Left cardiac atrium (tissue), 4 donors: ENCODE data around the gene KLF11. TPM values are rescaled to one million over a fixed set of nuclear protein-coding genes. Genes with fewer than 3 reads are reported as not detected.
A peak's percentile ranks its signal among the peaks of the same experiment; 100 is the strongest.

Experiments used
- ATAC-seq, 2 donors: fragments of 200-7000 bp; cut with Tn5 transposase; one replicate each; pipeline ENCODE4 v1.9.1; 2020; ENCODE audit warnings: mild to moderate bottlenecking in 2 of 2, moderate library complexity in 2 of 2
- DNase-seq: peaks from one replicate; pipeline ENCODE4 v3.0.0-alpha.2; 2020
- intact Hi-C, 2 donors: fragments of 100-400 bp; cut with DNase I; formaldehyde crosslinking; loops; one replicate each; pipeline versions ENCODE4 v1.14.1 to v1.15.1; 2022 to 2023
- total RNA-seq, 2 donors: library from RNA; stranded (reverse); fragmentation: NEBNext Ultra II Directional; extraction: Animal tissue kit (Norgen Biotek cat#: 25700); gene quantifications; one replicate each; pipeline ENCODE4 v1.2.1, GENCODE V29; 2021
- donor health status: DM: no; HTN: yes; CAD: no.
- donor health status: DM: no; HTN: yes; CAD: no; lungs with severe emphysema.
- donor health status: DM: yes; HTN: yes; CAD: no.
- donor health status: Dilated cardiomyopathy.

The KLF11 gene
- total RNA-seq, 2 donors from 2014 or later = 21.7 to 32.0 TPM

DNA sequence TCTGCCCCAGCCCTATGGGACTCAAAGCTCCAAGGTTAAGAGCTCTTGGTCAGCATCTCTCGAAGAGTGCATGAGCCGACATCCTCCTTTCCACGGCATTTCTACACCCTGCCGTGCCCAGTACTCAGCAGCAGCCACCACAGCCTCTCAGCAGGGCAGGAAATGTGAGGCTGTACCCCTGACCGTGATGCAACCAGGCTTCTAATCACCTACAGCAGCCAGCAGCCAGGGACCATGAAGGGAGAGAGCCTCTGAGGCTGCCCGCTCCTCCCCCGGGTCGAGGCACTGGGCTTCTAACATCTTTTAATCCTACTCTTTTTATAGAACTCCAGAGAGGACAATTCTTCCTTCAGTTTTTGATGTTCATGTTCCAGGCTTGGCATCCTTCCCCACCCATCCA, 30.4 kb downstream of the KLF11 start:
- intact Hi-C loops = loop anchor here in 1 of 2 donors (5.0 kb wide), 1 partner anchor 364 kb away; no protein-coding TSS in a partner anchor
- ATAC-seq (peak in 1 of 2 donors; percentile 7), DNase-seq (no peak)

DNA sequence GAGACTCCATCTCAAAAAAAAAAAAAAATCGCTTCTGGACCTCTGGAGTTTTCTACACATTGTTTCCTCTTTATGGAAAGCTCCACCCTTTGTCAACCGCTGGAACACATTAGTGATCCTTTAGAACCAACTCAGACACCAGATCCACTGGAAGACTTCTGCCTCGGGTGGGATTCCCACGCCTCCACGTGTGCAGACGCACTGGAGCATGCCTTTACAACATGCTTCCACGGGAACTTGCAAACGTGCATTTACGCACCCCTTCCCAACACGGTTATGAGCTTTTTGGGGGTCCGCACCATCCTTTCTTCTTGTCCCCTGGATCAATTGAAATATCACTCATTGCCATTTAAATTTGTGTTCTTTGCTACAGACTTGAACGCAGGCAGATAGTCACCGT, 31.8 kb downstream of the KLF11 start:
- DNase-seq = no peak
- intact Hi-C loops = loop anchor here in 1 of 2 donors (5.0 kb wide), 1 partner anchor 362 kb away; no protein-coding TSS in a partner anchor
- ATAC-seq = no peak

DNA sequence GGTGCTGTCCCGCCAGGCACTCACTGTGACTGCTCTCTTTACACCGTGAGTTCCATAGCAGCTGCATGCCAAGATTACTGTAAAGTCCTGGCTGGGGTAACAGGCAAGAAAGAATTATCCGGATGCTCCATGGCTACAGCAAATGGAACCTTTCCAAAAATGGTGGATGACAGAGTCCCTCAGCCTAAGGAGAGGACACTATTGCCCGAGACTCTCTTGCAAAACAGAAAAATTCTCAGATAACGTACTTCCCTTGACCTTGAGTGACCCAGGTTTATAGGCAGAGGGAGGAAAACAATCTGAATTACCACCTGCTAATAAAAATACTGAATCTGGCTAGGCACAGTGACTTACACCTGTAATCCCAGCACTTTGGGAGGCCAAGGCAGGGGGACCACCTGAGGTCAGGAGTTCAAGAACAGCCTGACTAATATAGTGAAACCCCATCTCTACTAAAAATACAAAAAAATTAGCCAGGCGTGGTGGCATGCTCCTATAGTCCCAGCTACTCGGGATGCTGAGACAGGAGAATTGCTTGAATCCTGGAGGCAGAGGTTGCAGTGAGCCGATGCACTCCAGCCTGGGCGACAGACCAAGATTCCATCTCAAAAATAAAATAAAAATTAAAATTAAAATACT, 32.3 kb downstream of the KLF11 start:
- intact Hi-C loops = loop anchor here in 1 of 2 donors (5.0 kb wide), 1 partner anchor 362 kb away; no protein-coding TSS in a partner anchor
- ATAC-seq (no peak), DNase-seq (no peak)

DNA sequence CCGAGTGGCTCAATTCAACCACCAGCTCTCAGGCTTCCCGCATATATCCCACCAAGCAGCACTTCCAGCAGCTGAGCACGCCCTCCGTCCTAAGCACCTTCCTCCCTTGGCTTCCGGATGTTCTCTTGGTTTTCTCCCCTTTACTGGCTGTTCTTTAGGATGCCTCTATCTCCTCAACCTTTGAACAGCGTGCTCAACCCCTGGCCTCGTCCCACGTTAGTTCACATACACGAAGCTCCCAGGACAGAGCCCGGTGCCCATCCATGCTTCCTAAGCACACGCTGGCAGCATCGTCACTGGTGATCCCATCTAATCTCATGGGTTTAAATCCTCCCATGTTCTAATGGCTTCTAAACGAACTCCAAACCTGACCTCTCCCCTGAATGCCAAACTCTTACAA, 33.2 kb downstream of the KLF11 start:
- intact Hi-C loops = loop anchor here in 1 of 2 donors (5.0 kb wide), 1 partner anchor 361 kb away; no protein-coding TSS in a partner anchor
- ATAC-seq = no peak

DNA sequence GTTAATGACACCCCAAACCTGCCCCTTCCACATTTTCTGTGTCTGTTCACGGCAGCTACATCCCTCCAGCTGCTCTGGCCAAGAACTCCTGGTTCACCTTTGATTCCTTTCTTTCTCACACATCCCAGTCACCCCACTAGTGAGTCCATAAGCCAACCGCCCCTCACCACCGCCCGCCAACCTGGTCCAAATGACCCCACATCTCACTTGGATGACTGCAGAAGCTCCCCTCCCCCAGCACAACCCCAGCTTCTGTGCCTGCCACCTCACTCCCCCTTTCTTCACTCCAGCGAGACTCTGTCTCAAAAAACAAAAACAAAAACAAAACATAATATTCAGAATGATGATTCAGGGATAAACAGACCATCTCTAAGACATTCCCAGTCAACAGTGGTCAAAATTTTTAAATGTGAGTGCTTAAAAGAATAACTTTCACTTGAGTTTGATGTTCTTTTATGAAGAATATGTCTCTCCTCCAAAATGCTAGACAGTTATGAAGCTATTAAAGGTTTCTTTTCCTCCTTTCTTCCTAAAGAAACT, 33.7 kb downstream of the KLF11 start:
- intact Hi-C loops = loop anchor here in 1 of 2 donors (5.0 kb wide), 1 partner anchor 360 kb away; no protein-coding TSS in a partner anchor
- ATAC-seq = no peak
- DNase-seq = no peak

More for the DNA sequence above, 33.2 kb downstream of the KLF11 start:
- no peak for DNase-seq

DNA sequence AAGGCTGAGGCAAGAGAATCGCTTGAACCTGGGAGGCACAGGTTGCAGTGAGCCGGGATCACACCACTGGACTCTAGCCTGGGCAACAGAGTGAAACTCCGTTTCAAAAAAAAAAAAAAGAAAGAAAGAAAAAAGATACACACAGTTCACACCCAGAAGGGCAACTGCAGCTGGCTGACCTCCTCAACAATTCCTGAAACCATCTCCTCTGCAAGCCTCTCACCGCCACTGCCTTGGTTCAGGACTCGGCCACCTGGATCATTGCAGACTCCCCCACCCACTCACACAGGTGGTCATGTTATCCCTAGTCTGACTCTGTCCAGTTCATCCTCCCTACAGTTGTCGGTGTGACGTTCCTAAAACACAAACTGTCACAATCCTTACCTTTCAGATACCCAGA, 34.7 kb downstream of the KLF11 start:
- ATAC-seq (no peak), DNase-seq (no peak)
- intact Hi-C loops = loop anchor here in 1 of 2 donors (5.0 kb wide), 1 partner anchor 359 kb away; no protein-coding TSS in a partner anchor

DNA sequence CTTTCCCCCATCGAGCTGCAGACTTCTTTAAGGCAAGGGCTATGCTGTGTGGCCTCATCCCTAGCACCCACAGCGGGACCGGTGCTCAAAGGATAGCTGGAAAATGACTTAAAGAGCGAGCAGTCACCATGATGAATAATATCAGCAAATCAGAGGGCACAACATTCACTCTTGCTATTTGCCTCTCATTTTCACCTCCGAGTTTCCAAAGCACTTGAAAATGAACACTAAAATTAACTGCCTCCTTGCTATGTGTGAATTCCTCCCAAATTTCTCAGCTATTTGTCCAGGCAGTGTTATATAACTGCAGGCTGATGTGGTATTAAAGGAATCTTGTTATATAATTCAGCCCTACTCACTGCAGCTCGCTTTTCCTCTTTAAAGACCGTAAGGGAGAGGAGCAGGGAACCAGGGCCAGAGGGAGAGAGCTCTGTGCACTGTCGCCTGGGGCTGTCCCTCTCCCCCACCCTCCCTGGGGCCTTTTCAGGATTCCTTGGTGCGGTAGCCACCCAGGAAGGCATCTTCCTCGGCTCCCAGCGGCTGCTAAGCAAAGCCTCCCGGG, 35.4 kb downstream of the KLF11 start:
- intact Hi-C loops = loop anchor here in 1 of 2 donors (5.0 kb wide), 1 partner anchor 359 kb away; no protein-coding TSS in a partner anchor
- DNase-seq (no peak), ATAC-seq (peak; percentile 45 to 50)

DNA sequence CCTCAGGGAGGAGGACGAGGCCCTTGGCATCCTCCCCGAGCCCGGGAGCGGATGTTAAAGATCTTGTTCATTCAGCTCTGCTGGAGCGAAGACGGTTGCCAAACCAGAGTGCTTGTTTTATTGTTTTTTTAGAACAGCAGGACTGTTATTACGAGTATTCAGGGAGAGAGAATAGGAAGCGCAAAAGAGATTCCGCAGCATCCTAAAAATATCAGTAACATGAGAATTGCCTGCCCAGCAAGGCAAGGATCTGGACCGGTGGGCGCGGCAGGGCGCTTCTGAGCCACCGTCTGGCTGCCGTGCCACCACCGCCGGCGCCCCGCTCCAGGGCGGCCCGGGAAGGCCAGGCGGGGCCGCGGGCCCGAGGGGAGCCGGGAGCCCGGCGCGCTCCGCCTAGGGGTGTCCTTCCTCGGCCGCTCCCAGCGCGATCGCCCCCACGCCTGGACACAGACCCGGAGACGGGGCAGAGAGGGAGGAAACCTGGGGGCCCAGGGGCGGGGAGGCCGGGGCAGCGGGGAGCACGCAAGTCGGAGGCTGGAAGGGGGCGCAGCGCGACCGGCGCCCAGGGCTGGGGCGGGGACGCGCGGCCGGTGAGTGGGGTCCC, 36.0 kb downstream of the KLF11 start:
- peak; percentile 59 for DNase-seq
- peak; percentile 66 to 82 for ATAC-seq
- intact Hi-C loops = loop anchor here in 1 of 2 donors (5.0 kb wide), 1 partner anchor 358 kb away; no protein-coding TSS in a partner anchor

DNA sequence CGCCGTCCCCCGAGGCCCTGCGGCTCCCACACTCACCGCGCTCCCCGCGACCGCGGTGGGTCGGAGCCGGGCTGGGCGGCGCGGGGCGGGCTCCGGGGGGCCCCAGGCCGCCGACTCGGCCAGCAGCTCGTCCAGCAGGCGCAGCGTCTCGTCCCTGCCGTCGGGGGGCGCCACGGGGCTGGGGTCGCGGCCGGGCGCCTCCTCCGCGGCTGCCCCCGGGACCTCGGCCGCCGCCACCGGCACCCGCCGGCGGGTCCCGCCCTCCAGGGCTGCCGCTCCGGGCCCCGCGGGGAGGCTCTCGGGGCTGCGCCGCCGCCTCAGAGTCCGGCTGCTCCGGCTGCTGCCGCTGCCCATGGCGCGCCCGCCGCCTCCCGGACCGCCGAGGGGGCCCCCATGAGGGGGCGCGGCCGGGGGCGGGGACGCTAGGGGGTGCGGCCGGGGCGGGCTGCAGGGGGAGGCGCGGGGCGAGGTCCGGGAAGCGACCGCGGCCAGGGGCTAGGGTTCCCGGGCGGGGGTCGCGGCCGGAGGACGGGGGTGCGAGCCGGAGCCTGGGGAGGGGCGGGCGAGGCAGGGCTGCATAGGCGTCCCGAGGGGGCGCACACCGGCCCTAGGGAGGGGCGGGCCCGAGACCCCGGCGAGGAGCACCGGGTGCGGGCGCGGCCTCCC, 36.7 kb downstream of the KLF11 start, which contains the start of gene CYS1:
TSS of gene CYS1 (minus strand) at position 542 of the 666 bp plus-strand sequence. CDS start at position 354, 188 bp downstream.
- intact Hi-C loops = loop anchor here in 1 of 2 donors (5.0 kb wide), 1 partner anchor 357 kb away; no protein-coding TSS in a partner anchor
- DNase-seq (no peak), ATAC-seq (peak; percentile 40 to 72)

DNA sequence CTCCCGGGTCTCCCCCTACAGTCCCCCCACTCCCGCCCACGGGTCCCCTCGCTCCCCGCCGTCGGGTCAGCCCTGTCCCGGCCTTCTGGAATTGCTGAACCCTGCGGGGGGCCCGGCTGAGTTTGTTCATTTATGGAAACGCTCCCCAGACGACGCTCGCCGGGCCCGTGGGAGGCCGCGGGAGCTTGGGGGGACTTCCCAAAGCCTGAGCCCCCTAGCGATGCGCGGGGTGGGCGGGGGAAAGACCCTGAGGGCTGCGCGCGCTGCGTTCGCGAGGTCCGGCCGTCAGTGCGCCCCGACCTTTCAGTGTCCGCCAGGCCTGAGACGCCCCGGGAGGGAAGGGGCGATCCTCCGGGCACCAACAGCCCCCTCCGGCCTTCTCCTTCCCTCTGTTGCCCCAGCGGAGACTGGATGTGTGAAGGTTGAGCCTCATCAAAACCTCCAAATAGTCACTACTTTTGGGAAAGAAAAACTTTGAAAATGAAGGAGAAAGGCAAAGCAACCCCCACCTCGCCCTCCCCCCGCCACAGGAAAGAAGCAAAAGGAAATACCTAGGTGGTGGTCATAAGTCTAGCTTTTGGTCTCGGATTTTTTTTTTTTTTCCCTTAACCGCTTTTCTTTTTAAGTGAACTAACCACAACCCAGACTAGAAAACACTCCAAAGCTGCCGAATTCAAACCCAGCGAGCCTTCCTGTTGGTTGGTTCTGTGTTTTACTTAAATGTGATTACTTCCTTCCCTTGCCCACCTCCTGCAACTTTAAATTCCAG, 37.4 kb downstream of the KLF11 start:
- intact Hi-C loops = no loop called here
- ATAC-seq = peak; percentile 24 to 29
- DNase-seq = no peak

DNA sequence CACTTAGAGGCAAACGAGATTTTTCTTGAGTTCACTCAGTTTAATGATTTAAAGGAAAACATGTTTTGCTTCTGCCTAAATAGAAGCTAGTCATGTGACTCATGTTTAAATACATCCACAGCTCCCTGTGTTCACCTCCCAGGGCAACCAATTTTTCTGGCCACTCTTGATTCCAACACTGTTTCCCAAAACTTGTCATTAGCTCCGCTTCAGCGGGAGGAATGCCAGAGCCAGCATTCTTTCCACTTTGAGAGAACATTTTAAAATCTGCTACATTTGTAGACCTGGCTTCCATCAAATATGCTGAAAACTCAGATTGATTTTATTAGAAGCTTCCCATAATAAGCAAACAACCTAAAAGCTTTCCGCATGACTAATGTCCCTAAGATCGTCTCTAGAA, 39.7 kb downstream of the KLF11 start:
- intact Hi-C loops = no loop called here
- ATAC-seq = no peak
- no peak for DNase-seq

DNA sequence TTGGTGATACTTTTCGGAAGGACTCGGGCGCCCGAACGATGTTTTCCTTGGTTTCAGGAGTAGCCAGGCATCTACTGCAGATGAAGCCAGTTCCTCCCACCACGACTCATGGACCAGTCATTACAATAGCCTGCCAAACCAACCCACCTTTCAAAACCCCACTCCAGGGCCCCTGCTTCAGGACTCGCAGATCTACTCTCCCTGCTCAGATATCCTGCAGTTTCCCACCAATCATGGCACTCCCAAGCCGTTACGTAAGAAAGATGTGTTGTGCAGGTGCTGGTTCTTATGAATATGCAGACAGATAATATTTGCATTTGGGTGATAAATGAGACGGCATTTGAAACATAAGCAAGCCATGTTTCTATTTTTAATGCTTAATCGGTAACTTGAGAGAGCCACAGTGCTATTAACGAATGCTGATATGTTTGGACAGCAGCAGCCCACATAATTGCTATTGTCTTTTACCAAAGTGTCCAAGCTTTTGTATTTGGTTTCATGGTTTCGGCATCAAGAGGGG, 40.4 kb downstream of the KLF11 start:
- ATAC-seq (no peak), DNase-seq (no peak)
- intact Hi-C loops = no loop called here

DNA sequence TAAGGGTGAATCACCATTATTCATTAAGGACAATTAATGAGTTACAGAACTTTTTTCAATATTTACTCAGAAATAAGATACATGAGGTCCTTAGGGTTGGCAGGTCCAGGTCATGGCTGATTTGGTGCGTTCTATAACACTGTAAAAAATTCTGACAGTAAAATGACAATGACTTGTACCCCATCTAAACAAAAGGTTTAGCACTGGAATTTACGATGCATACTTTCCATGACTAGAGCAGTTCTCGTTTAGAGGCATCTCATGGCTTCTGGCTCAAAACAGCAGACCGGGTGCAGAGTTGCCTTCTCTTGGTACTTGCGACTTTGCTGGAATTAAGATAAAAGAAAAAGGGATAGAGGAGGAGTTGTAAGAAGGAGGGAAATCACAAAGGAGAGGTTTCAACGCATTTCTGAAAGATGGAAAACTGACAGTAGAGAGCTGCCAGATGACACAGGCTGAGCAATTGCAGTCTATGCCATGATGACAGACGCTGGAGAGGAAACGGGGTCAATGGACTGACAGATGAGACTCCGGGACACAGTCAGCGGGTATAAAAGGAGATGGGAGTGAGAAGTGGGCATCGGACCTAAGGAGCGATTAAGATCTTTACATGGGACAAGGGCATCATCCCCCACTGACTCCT, 41.0 kb downstream of the KLF11 start:
- intact Hi-C loops = no loop called here
- DNase-seq = no peak
- no peak for ATAC-seq

DNA sequence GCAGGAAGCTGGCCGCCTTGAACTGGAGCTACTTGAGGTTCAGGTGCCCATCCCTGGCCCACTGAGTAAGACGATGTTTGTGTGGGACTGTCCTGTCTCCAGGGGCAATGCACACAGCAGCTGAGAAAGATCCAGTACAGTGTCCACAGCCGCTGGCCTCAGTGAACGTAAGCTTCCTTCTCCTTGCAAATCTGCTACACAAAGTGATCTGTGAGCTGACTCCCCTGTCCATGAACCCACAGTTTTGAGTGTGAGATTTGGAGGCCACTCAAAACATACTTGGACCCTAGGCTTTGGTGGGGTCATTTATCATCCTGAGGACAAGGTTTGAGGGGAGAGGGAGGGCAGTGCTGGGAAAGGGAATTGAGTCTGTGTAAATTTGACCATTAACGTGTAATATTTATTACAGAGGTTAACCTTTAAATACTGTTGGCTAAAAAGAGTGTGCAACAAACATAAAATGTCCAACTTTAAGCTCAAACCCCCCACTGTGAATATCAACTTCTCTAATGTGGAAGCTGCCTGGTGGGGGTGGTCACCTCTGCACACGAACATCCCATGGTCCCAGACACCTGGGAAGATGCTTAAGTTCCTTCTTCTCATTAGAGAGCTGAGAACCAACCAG, 41.8 kb downstream of the KLF11 start:
- DNase-seq (no peak), ATAC-seq (no peak)
- intact Hi-C loops = no loop called here

DNA sequence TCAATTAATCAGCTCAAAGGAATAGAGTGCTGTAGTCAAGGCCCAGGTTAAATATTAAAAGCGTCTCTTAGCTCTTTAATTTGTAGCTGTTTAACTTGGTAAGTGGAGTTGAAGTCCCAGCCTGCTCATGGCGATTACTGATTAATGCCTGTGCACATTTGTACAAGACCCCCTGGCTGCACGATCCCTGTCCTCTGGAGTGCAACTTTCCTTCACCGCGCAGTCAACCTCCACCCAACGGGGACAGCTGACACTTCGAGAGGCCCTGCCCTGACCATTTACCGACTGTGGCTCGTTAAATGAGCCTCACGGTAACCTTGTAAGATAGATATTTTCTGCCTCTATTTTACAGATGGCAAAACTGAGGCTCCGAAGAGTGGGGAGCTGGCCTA, 42.3 kb downstream of the KLF11 start:
- no peak for ATAC-seq
- intact Hi-C loops = no loop called here
- DNase-seq = no peak

DNA sequence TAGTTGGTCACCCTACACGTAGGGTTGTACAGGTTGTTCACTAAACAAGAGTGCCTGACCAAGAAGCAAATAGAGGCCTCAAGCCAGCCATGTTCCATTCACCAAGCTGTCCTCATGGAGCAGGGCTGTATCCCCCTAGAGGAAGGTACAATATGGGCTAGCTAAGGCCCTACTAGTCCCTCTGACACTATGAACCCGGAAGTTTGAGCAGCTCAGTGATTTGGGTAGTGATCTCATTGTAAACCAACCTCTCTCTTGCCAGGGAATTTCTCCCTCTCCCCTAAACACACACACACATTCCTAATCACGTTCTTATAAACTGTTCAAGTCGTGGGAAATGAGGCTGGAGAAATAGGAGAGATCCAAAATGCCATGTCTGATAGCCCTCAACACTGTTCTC, 43.6 kb downstream of the KLF11 start:
- DNase-seq = no peak
- ATAC-seq = no peak
- intact Hi-C loops = no loop called here

DNA sequence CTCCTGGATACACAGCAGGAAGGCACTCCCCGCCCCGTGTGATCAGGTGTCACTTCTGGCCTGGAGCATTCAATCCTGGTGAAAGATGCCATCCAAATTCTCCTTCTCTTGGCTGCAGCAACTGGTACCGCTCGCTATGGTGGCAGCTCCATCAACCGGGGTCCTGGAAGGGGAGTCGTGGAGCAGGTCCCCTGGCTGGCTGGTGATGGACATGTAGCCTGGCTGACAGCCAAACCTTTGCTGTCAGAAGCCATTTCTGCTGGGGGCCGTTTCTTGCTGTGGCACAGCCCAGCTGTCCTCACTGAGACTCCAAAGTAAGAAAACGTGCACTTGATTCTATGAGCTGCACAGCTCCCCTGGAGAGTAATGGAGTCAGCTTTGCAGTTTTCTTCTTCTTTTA, 44.0 kb downstream of the KLF11 start:
- no peak for DNase-seq
- intact Hi-C loops = no loop called here

More for the DNA sequence above, 44.0 kb downstream of the KLF11 start:
- no peak for ATAC-seq
